ENCODE measurements around the gene ALG2. TPM values are rescaled to one million over a fixed set of nuclear protein-coding genes. Genes with fewer than 3 reads are reported as not detected.

ALG2 gene
- total and polyA plus RNA-seq, 4 donors: 24.5 to 39.4 (median 27.0) TPM

- no peaks in the 10 kb centered on the region for H3K27me3 ChIP-seq (ENCODE audit: control insufficient read depth, insufficient read depth, low read length)
- WGBS (ENCODE audit: insufficient coverage): 92% methylated on average over 1 of the region's 2 CpGs
- H3K27ac ChIP-seq (ENCODE audit: low read depth, low read length): no peak overlapping the region
- peaks cover 5% of the 10 kb centered on the region for H3K36me3 ChIP-seq (ENCODE audit: control insufficient read depth, insufficient read depth, low read length)
- no peak for DNase-seq (ENCODE audit: low read depth in 4 of 6, low spot score in 6 of 6)
- H3K4me3 ChIP-seq (ENCODE audit: low read depth, low read length): no peak overlapping the region
- H3K4me1 ChIP-seq (ENCODE audit: control insufficient read depth, insufficient read depth, low read length): peaks cover 11% of the 10 kb centered on the region
- no peaks in the 10 kb centered on the region for H3K9me3 ChIP-seq (ENCODE audit: control insufficient read depth, insufficient read depth, low read length)
These were observed 2.7 kb upstream of the ALG2 start for GRCh38 chr9:99224445-99224844.

GRCh38 chr9:99222416-99223270 lies 901 bp upstream of the ALG2 start:
- Histone ChIP-seq H3K9me3 (ENCODE audit: control insufficient read depth, insufficient read depth, low read length) (no peaks in the 10 kb centered on the region), H3K36me3 (ENCODE audit: control insufficient read depth, insufficient read depth, low read length) (peaks cover 4% of the 10 kb centered on the region), H3K27ac (ENCODE audit: low read depth, low read length) (peak overlapping the region; percentile 98), H3K4me1 (ENCODE audit: control insufficient read depth, insufficient read depth, low read length) (peaks cover 11% of the 10 kb centered on the region), H3K27me3 (ENCODE audit: control insufficient read depth, insufficient read depth, low read length) (no peaks in the 10 kb centered on the region), H3K4me3 (ENCODE audit: low read depth, low read length) (peak overlapping the region; percentile 88)
- DNase-seq (ENCODE audit: low read depth in 4 of 6, low spot score in 6 of 6): peak in 2 of 6 donors; percentile 7 to 82
- WGBS (ENCODE audit: insufficient coverage): 10% methylated on average over 30 of the region's 30 CpGs

- 0% methylated on average over 25 of the region's 25 CpGs for WGBS (ENCODE audit: insufficient coverage)
- no peaks in the 10 kb centered on the region for H3K27me3 ChIP-seq (ENCODE audit: control insufficient read depth, insufficient read depth, low read length)
- peaks cover 3% of the 10 kb centered on the region for H3K36me3 ChIP-seq (ENCODE audit: control insufficient read depth, insufficient read depth, low read length)
- H3K27ac ChIP-seq (ENCODE audit: low read depth, low read length): peak overlapping the region; percentile 98
- peaks cover 11% of the 10 kb centered on the region for H3K4me1 ChIP-seq (ENCODE audit: control insufficient read depth, insufficient read depth, low read length)
- no peak for DNase-seq (ENCODE audit: low read depth in 4 of 6, low spot score in 6 of 6)
- H3K4me3 ChIP-seq (ENCODE audit: low read depth, low read length): peak overlapping the region; percentile 88
- H3K9me3 ChIP-seq (ENCODE audit: control insufficient read depth, insufficient read depth, low read length): no peaks in the 10 kb centered on the region
These were observed 499 bp downstream of the ALG2 start for GRCh38 chr9:99221266-99221620.

- Histone ChIP-seq H3K36me3 (ENCODE audit: control insufficient read depth, insufficient read depth, low read length) (peaks cover 3% of the 10 kb centered on the region), H3K4me1 (ENCODE audit: control insufficient read depth, insufficient read depth, low read length) (peaks cover 11% of the 10 kb centered on the region), H3K4me3 (ENCODE audit: low read depth, low read length) (no peak overlapping the region), H3K27me3 (ENCODE audit: control insufficient read depth, insufficient read depth, low read length) (no peaks in the 10 kb centered on the region), H3K9me3 (ENCODE audit: control insufficient read depth, insufficient read depth, low read length) (no peaks in the 10 kb centered on the region), H3K27ac (ENCODE audit: low read depth, low read length) (no peak overlapping the region)
- no peak for DNase-seq (ENCODE audit: low read depth in 4 of 6, low spot score in 6 of 6)
- no CpG with 5 or more reads among the region's 4 CpGs for WGBS (ENCODE audit: insufficient coverage)
These were observed 1.7 kb downstream of the ALG2 start for GRCh38 chr9:99220011-99220410.

GRCh38 chr9:99216073-99216472 lies 5.7 kb downstream of the ALG2 start:
- DNase-seq (ENCODE audit: low read depth in 4 of 6, low spot score in 6 of 6): no peak
- Histone ChIP-seq H3K4me3 (ENCODE audit: low read depth, low read length) (no peak overlapping the region), H3K4me1 (ENCODE audit: control insufficient read depth, insufficient read depth, low read length) (peaks cover 6% of the 10 kb centered on the region), H3K27ac (ENCODE audit: low read depth, low read length) (no peak overlapping the region), H3K9me3 (ENCODE audit: control insufficient read depth, insufficient read depth, low read length) (peaks cover 3% of the 10 kb centered on the region), H3K36me3 (ENCODE audit: control insufficient read depth, insufficient read depth, low read length) (peaks cover 7% of the 10 kb centered on the region), H3K27me3 (ENCODE audit: control insufficient read depth, insufficient read depth, low read length) (no peaks in the 10 kb centered on the region)
- 100% methylated on average over 1 of the region's 1 CpG for WGBS (ENCODE audit: insufficient coverage)

GRCh38 chr9:99213197-99213596 lies 8.5 kb downstream of the ALG2 start:
- Histone ChIP-seq H3K36me3 (ENCODE audit: control insufficient read depth, insufficient read depth, low read length) (peaks cover 7% of the 10 kb centered on the region), H3K4me3 (ENCODE audit: low read depth, low read length) (no peak overlapping the region), H3K27me3 (ENCODE audit: control insufficient read depth, insufficient read depth, low read length) (no peaks in the 10 kb centered on the region), H3K9me3 (ENCODE audit: control insufficient read depth, insufficient read depth, low read length) (peaks cover 3% of the 10 kb centered on the region), H3K27ac (ENCODE audit: low read depth, low read length) (no peak overlapping the region), H3K4me1 (ENCODE audit: control insufficient read depth, insufficient read depth, low read length) (no peaks in the 10 kb centered on the region)
- WGBS (ENCODE audit: insufficient coverage): no CpG with 5 or more reads among the region's 1 CpG
- no peak for DNase-seq (ENCODE audit: low read depth in 4 of 6, low spot score in 6 of 6)

GRCh38 chr9:99211746-99212145 lies 10.0 kb downstream of the ALG2 start:
- 90% methylated on average over 1 of the region's 1 CpG for WGBS (ENCODE audit: insufficient coverage)
- no peaks in the 10 kb centered on the region for H3K4me1 ChIP-seq (ENCODE audit: control insufficient read depth, insufficient read depth, low read length)
- H3K4me3 ChIP-seq (ENCODE audit: low read depth, low read length): no peak overlapping the region
- no peaks in the 10 kb centered on the region for H3K27me3 ChIP-seq (ENCODE audit: control insufficient read depth, insufficient read depth, low read length)
- DNase-seq (ENCODE audit: low read depth in 4 of 6, low spot score in 6 of 6): no peak
- peaks cover 3% of the 10 kb centered on the region for H3K9me3 ChIP-seq (ENCODE audit: control insufficient read depth, insufficient read depth, low read length)
- peaks cover 4% of the 10 kb centered on the region for H3K36me3 ChIP-seq (ENCODE audit: control insufficient read depth, insufficient read depth, low read length)
- H3K27ac ChIP-seq (ENCODE audit: low read depth, low read length): no peak overlapping the region

- Histone ChIP-seq H3K4me3 (ENCODE audit: low read depth, low read length) (no peak overlapping the region), H3K4me1 (ENCODE audit: control insufficient read depth, insufficient read depth, low read length) (no peaks in the 10 kb centered on the region), H3K27ac (ENCODE audit: low read depth, low read length) (no peak overlapping the region), H3K36me3 (ENCODE audit: control insufficient read depth, insufficient read depth, low read length) (peaks cover 4% of the 10 kb centered on the region), H3K9me3 (ENCODE audit: control insufficient read depth, insufficient read depth, low read length) (peaks cover 3% of the 10 kb centered on the region), H3K27me3 (ENCODE audit: control insufficient read depth, insufficient read depth, low read length) (no peaks in the 10 kb centered on the region)
- no peak for DNase-seq (ENCODE audit: low read depth in 4 of 6, low spot score in 6 of 6)
These were observed 11.2 kb downstream of the ALG2 start for GRCh38 chr9:99210572-99210971.

- Histone ChIP-seq H3K4me3 (ENCODE audit: low read depth, low read length) (no peak overlapping the region), H3K9me3 (ENCODE audit: control insufficient read depth, insufficient read depth, low read length) (no peaks in the 10 kb centered on the region), H3K4me1 (ENCODE audit: control insufficient read depth, insufficient read depth, low read length) (no peaks in the 10 kb centered on the region), H3K27ac (ENCODE audit: low read depth, low read length) (no peak overlapping the region), H3K36me3 (ENCODE audit: control insufficient read depth, insufficient read depth, low read length) (no peaks in the 10 kb centered on the region), H3K27me3 (ENCODE audit: control insufficient read depth, insufficient read depth, low read length) (no peaks in the 10 kb centered on the region)
- WGBS (ENCODE audit: insufficient coverage): 47% methylated on average over 2 of the region's 5 CpGs
- DNase-seq (ENCODE audit: low read depth in 4 of 6, low spot score in 6 of 6): peak in 2 of 6 donors; percentile 25 to 60
These were observed 20.1 kb downstream of the ALG2 start for GRCh38 chr9:99201603-99202002.

GRCh38 chr9:99199938-99200539 lies 21.7 kb downstream of the ALG2 start:
- H3K4me1 ChIP-seq (ENCODE audit: control insufficient read depth, insufficient read depth, low read length): no peaks in the 10 kb centered on the region
- H3K36me3 ChIP-seq (ENCODE audit: control insufficient read depth, insufficient read depth, low read length): no peaks in the 10 kb centered on the region
- H3K4me3 ChIP-seq (ENCODE audit: low read depth, low read length): no peak overlapping the region
- no peaks in the 10 kb centered on the region for H3K9me3 ChIP-seq (ENCODE audit: control insufficient read depth, insufficient read depth, low read length)
- no peaks in the 10 kb centered on the region for H3K27me3 ChIP-seq (ENCODE audit: control insufficient read depth, insufficient read depth, low read length)
- DNase-seq (ENCODE audit: low read depth in 4 of 6, low spot score in 6 of 6): no peak
- 94% methylated on average over 7 of the region's 8 CpGs for WGBS (ENCODE audit: insufficient coverage)
- no peak overlapping the region for H3K27ac ChIP-seq (ENCODE audit: low read depth, low read length)
